Activated CD4-positive, alpha-beta T cell treated with anti-CD3 and anti-CD28 coated beads, Interleukin-2, amount 50 U/mL, for 16 hours (primary cell): ENCODE data around the gene TCFL5.

ENCODE experiments used
- DNase-seq: peaks from one replicate; pipeline ENCODE4 v3.0.0-alpha.2; 2020

The TCFL5 gene

GRCh38 chr20:62895539-62895938, 33.9 kb upstream of the TCFL5 start:
- DNase-seq: no peak

GRCh38 chr20:62894261-62894660, 32.6 kb upstream of the TCFL5 start:
- no peak for DNase-seq

- DNase-seq: no peak
Measured at GRCh38 chr20:62893700-62894099, 32.1 kb upstream of the TCFL5 start.

GRCh38 chr20:62892348-62893304, 31.0 kb upstream of the TCFL5 start:
- DNase-seq: no peak

GRCh38 chr20:62891111-62891510, 29.5 kb upstream of the TCFL5 start:
- peak; percentile 46 for DNase-seq

GRCh38 chr20:62890444-62890843, 28.8 kb upstream of the TCFL5 start:
- DNase-seq: no peak

GRCh38 chr20:62889871-62890270, 28.2 kb upstream of the TCFL5 start:
- no peak for DNase-seq

GRCh38 chr20:62889411-62889810, 27.8 kb upstream of the TCFL5 start:
- no peak for DNase-seq

- no peak for DNase-seq
Measured at GRCh38 chr20:62888910-62889309, 27.3 kb upstream of the TCFL5 start.

- DNase-seq: no peak
Measured at GRCh38 chr20:62888406-62888805, 26.8 kb upstream of the TCFL5 start.

GRCh38 chr20:62887860-62888239, 26.2 kb upstream of the TCFL5 start:
- no peak for DNase-seq

GRCh38 chr20:62887152-62887859, 25.7 kb upstream of the TCFL5 start:
- DNase-seq: peak; percentile 17

GRCh38 chr20:62886709-62887058, 25.1 kb upstream of the TCFL5 start:
- no peak for DNase-seq

- DNase-seq: no peak
Measured at GRCh38 chr20:62885896-62886708, 24.5 kb upstream of the TCFL5 start.

GRCh38 chr20:62885046-62885895, 23.6 kb upstream of the TCFL5 start:
- no peak for DNase-seq

- no peak for DNase-seq
Measured at GRCh38 chr20:62884556-62884955, 22.9 kb upstream of the TCFL5 start.

- no peak for DNase-seq
Measured at GRCh38 chr20:62882426-62882825, 20.8 kb upstream of the TCFL5 start.

GRCh38 chr20:62881662-62882395, 20.2 kb upstream of the TCFL5 start:
- DNase-seq: no peak

GRCh38 chr20:62880935-62881661, 19.5 kb upstream of the TCFL5 start:
- no peak for DNase-seq

- no peak for DNase-seq
Measured at GRCh38 chr20:62880147-62880934, 18.7 kb upstream of the TCFL5 start.
